Fibroblast of lung (primary cell): ENCODE data around the gene BATF. TPM values are rescaled to one million over a fixed set of nuclear protein-coding genes. Genes with fewer than 3 reads are reported as not detected.

ENCODE experiments used
- DNase-seq, 2 donors: peaks; one replicate each; pipeline versions ENCODE4 v3.0.0 to v3.0.0-alpha.2; 2010; ENCODE audit warnings: low read depth in 2 of 2
- H2AFZ ChIP-seq: 2 replicates; pipeline ENCODE4 v1.5.1; 2012; ENCODE audit warnings: low read length, control low read depth, inconsistent platforms
- H3K27ac ChIP-seq: 2 replicates; pipeline ENCODE4 v1.5.1; 2011; ENCODE audit warnings: low read length, control low read depth; ENCODE audit not compliant: insufficient read depth
- H3K27me3 ChIP-seq: 2 replicates; pipeline ENCODE4 v1.5.1; 2011; ENCODE audit warnings: mild to moderate bottlenecking, low read length; ENCODE audit not compliant: control insufficient read depth, insufficient read depth
- H3K36me3 ChIP-seq: 2 replicates; pipeline ENCODE4 v1.5.1; 2011; ENCODE audit warnings: low read length; ENCODE audit not compliant: control insufficient read depth, insufficient read depth
- H3K4me1 ChIP-seq: 2 replicates; pipeline ENCODE4 v1.5.1; 2011; ENCODE audit warnings: low read length; ENCODE audit not compliant: control insufficient read depth, insufficient read depth; ENCODE audit errors: extremely low read depth
- H3K4me2 ChIP-seq: 2 replicates; pipeline ENCODE4 v1.5.1; 2011; ENCODE audit warnings: low read length, control low read depth; ENCODE audit not compliant: insufficient read depth; ENCODE audit errors: extremely low read depth
- H3K4me3 ChIP-seq, 4 experiments: fragments of 200-600 bp in 1 of 4; sonication (generic) in 1 of 4; replicated peaks in 1 of 4; 2 replicates each; pipeline ENCODE4 v1.5.1; 2011 to 2016; ENCODE audit warnings: low read length in 4 of 4, low read depth in 3 of 4, mild to moderate bottlenecking in 3 of 4, control low read depth in 2 of 4, inconsistent platforms in 1 of 4, mixed read lengths in 1 of 4; ENCODE audit not compliant: insufficient read depth in 1 of 4; ENCODE audit errors: control extremely low read depth in 1 of 4
- H3K79me2 ChIP-seq: 2 replicates; pipeline ENCODE4 v1.5.1; 2012; ENCODE audit warnings: mild to moderate bottlenecking, low read length, inconsistent platforms; ENCODE audit not compliant: control insufficient read depth, insufficient read depth
- H3K9ac ChIP-seq: 2 replicates; pipeline ENCODE4 v1.5.1; 2011; ENCODE audit warnings: mild to moderate bottlenecking, low read length, control low read depth; ENCODE audit not compliant: insufficient read depth
- H3K9me3 ChIP-seq: 2 replicates; pipeline ENCODE4 v1.5.1; 2012; ENCODE audit warnings: low read depth, low read length; ENCODE audit not compliant: control insufficient read depth, insufficient read depth
- H4K20me1 ChIP-seq: 2 replicates; pipeline ENCODE4 v1.5.1; 2011; ENCODE audit warnings: low read length; ENCODE audit not compliant: control insufficient read depth, insufficient read depth; ENCODE audit errors: extremely low read depth
- CTCF ChIP-seq, 2 donors: IDR thresholded peaks in 1 of 2; conservative IDR thresholded peaks in 1 of 2; 1 replicate in 1 of 2; 2 replicates in 1 of 2; pipeline ENCODE4 v1.5.1; 2011 to 2012; ENCODE audit warnings: low read length in 2 of 2, control low read depth in 1 of 2, inconsistent platforms in 1 of 2, low read depth in 1 of 2, mild to moderate bottlenecking in 1 of 2
- EZH2 ChIP-seq: IDR thresholded peaks from 2 replicates; pipeline ENCODE4 v1.5.1; 2012; ENCODE audit warnings: low read length, control low read depth, mild to moderate bottlenecking; ENCODE audit errors: missing control alignments
- polyA plus RNA-seq, 2 donors: library from polyadenylated mRNA; depleted of rRNA in 1 of 2; stranded (reverse) in 1 of 2; unstranded in 1 of 2; fragments of >200 nt; gene quantifications; 2 replicates each; pipeline ENCODE4 v1.2.1, GENCODE V29; 2011 to 2012; ENCODE audit warnings: missing spikeins in 1 of 2
- total RNA-seq: library from RNA; depleted of rRNA; stranded (reverse); fragments of >200 nt; gene quantifications from 2 replicates; pipeline ENCODE4 v1.2.1, GENCODE V29; 2014

Gene BATF
- total and polyA plus RNA-seq, 2 donors (not counting 1 experiment from before 2014, with no cell fraction given): 0.50 TPM; not detected in 1

DNA sequence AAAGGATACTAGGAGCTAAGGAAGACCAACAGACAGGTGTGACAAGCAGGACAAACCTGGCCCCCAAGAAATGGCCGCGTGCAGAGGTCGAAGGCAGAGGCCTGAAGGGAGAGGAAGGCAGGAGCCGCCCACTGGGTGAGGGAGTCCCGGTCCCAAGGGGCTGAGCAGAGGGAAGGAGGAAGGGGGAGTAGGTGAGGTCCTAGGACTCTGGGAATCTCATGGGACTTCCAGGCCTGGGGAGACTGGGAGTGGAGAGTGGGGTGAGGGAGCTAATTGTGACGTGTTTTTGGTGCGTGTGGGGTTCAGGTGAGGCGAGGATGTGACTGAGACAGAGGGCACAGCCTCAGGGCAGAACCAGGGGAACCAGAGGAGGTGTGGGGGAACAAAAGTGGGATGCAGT, 44.5 kb downstream of the BATF start:
- H4K20me1 ChIP-seq: no peaks in the 10 kb centered on the region
- no peaks in the 10 kb centered on the region for H3K4me1 ChIP-seq
- DNase-seq: no peak
- H3K36me3 ChIP-seq: no peaks in the 10 kb centered on the region
- TF ChIP-seq EZH2 (no peak), CTCF (conservative IDR thresholded peaks at IDR 0.05 in 1 of 2, IDR thresholded peaks at IDR 0.05 in 1 of 2; ENCODE audit: low read depth in 1 of 2, low read length in 2 of 2) (no peak)
- H2AFZ ChIP-seq: no peak overlapping the region
- H3K27me3 ChIP-seq: peaks cover 19% of the 10 kb centered on the region
- H3K4me3 ChIP-seq: no peak overlapping the region
- no peaks in the 10 kb centered on the region for H3K9me3 ChIP-seq
- H3K4me2 ChIP-seq: no peak overlapping the region
- H3K27ac ChIP-seq: no peak overlapping the region
- no peak overlapping the region for H3K9ac ChIP-seq
- no peaks in the 10 kb centered on the region for H3K79me2 ChIP-seq

- Histone ChIP-seq H3K36me3 (no peaks in the 10 kb centered on the region), H3K4me2 (no peak overlapping the region), H3K4me1 (no peaks in the 10 kb centered on the region), H4K20me1 (no peaks in the 10 kb centered on the region), H3K27me3 (peaks cover 25% of the 10 kb centered on the region), H3K27ac (no peak overlapping the region), H2AFZ (no peak overlapping the region), H3K4me3 (no peak overlapping the region), H3K9ac (no peak overlapping the region), H3K9me3 (no peaks in the 10 kb centered on the region), H3K79me2 (no peaks in the 10 kb centered on the region)
- DNase-seq: no peak
- TF ChIP-seq CTCF (conservative IDR thresholded peaks at IDR 0.05 in 1 of 2, IDR thresholded peaks at IDR 0.05 in 1 of 2; ENCODE audit: low read depth in 1 of 2, low read length in 2 of 2) (no peak), EZH2 (no peak)
These were observed 45.9 kb downstream of the BATF start for GRCh38 chr14:75568140-75568539.

DNA sequence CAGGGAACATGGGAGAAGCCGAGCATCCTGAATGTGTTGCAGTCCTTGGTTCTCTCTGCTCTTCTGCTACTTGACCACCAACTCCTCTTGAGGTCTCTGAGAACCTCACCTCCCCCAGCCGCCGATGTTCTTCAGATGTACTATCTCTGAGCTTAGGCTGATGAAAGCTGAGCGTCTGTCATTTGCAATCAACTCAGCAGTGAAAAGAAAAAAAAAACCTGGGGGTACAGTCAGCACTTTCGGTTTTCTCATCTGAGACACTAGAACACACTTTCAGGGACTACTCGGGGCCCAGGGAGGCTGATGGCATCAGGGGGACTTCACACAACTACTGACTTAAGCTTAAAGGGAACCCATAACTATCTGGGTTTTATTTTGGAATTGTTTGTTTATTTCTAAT, 46.5 kb downstream of the BATF start:
- no peak overlapping the region for H3K9ac ChIP-seq
- no peak overlapping the region for H3K4me3 ChIP-seq
- no peak for DNase-seq
- no peak overlapping the region for H3K4me2 ChIP-seq
- no peak overlapping the region for H2AFZ ChIP-seq
- no peaks in the 10 kb centered on the region for H3K79me2 ChIP-seq
- no peaks in the 10 kb centered on the region for H4K20me1 ChIP-seq
- no peak overlapping the region for H3K27ac ChIP-seq
- H3K27me3 ChIP-seq: peaks cover 23% of the 10 kb centered on the region
- H3K4me1 ChIP-seq: no peaks in the 10 kb centered on the region
- TF ChIP-seq CTCF (conservative IDR thresholded peaks at IDR 0.05 in 1 of 2, IDR thresholded peaks at IDR 0.05 in 1 of 2; ENCODE audit: low read depth in 1 of 2, low read length in 2 of 2): no peak
- no peak for TF ChIP-seq EZH2
- H3K36me3 ChIP-seq: no peaks in the 10 kb centered on the region
- H3K9me3 ChIP-seq: no peaks in the 10 kb centered on the region
